HG02885 (cell line): ENCODE results near the gene HIF1A.
"Not testable (repeated sequence)": the region's sequence is repeated elsewhere in the genome, so short reads cannot be mapped to it uniquely, and the experiment has no call there.

Experiments
- ATAC-seq: cut with Tn5 transposase; IDR thresholded peaks from one replicate; pipeline ENCODE4 v1.9.1; 2021; ENCODE audit warnings: mild to moderate bottlenecking; ENCODE audit not compliant: unreplicated experiment, poor library complexity

Gene HIF1A

DNA sequence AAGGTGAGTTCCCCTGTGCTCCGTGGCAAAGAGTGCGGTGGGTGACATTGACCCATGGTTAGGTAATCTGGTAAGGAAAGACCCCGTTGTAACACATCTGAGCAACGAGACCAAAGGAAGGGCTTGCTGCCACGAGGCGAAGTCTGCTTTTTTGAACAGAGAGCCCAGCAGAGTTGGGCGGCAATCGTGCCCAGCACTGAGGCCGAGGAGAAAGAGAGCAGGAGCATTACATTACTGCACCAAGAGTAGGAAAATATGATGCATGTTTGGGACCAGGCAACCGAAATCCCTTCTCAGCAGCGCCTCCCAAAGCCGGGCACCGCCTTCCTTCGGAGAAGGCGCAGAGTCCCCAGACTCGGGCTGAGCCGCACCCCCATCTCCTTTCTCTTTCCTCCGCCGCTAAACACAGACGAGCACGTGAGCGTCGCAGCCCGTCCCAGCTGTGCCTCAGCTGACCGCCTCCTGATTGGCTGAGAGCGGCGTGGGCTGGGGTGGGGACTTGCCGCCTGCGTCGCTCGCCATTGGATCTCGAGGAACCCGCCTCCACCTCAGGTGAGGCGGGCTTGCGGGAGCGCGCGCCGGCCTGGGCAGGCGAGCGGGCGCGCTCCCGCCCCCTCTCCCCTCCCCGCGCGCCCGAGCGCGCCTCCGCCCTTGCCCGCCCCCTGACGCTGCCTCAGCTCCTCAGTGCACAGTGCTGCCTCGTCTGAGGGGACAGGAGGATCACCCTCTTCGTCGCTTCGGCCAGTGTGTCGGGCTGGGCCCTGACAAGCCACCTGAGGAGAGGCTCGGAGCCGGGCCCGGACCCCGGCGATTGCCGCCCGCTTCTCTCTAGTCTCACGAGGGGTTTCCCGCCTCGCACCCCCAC lies at the start of gene HIF1A:
HIF1A (plus strand) TSS at position 684 of the 865 bp plus-strand sequence. CDS start 292 bp downstream, outside the sequence.
- peak; percentile 92 for ATAC-seq

- no peak for ATAC-seq
These were observed 48.8 kb upstream of the HIF1A start for GRCh38 chr14:61646366-61647116.

DNA sequence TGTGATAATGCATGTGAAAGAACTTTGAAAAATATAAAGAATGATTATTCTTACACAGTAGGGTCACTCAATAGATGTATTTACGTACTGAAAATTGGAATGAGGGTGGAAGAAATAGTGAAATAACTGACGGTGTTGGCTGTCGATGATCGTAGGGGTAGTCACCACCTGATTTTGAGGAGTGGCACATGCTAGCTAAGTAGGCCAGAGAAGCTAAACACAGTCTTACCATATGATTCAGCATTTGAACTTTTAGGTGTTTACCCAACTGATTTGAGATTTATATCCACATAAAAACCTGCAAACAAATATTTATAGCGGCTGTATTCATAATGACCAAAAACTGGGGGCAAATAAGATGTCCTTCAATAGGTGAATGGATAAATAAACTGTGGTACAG lies 47.6 kb upstream of the HIF1A start:
- no peak for ATAC-seq

DNA sequence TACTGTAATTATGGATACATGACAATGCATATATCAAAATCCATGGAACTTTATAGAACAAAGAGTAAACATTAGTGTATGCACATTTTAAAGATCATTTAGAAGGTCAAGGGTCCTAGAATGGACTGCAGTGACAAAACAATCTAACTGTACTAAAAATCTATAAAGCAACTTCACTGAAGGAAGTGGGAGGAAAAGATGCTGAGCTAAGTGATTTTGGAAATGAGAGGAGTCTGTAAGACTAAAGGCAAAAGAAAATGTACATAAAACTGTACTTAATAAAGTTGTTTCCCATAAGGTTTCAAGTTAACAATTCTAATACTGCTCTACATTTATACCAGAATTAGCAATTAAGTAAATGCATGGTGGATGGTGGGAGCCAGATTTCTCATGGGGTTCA lies 46.9 kb upstream of the HIF1A start:
- ATAC-seq, result no peak

DNA sequence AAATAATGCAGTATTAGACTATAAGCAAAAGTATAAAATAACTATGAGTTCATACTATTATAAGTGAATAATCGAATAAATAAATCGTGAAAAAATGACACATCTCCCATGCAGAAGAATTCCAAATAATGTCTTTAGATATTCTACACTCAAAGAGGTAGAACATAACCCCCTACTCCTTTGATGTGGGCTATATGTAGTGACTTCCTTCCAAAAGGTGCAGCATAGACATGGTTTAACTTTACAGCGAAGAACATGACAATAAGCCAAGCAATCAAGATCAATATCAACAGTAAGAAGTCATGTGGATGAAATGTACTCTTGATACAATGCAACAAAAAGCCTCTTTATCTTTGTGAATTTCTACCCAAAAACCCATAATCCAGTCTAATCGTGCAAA lies 46.0 kb upstream of the HIF1A start:
- ATAC-seq, result no peak

- no peak for ATAC-seq
These were observed 44.0 kb upstream of the HIF1A start for GRCh38 chr14:61651355-61651754.

DNA sequence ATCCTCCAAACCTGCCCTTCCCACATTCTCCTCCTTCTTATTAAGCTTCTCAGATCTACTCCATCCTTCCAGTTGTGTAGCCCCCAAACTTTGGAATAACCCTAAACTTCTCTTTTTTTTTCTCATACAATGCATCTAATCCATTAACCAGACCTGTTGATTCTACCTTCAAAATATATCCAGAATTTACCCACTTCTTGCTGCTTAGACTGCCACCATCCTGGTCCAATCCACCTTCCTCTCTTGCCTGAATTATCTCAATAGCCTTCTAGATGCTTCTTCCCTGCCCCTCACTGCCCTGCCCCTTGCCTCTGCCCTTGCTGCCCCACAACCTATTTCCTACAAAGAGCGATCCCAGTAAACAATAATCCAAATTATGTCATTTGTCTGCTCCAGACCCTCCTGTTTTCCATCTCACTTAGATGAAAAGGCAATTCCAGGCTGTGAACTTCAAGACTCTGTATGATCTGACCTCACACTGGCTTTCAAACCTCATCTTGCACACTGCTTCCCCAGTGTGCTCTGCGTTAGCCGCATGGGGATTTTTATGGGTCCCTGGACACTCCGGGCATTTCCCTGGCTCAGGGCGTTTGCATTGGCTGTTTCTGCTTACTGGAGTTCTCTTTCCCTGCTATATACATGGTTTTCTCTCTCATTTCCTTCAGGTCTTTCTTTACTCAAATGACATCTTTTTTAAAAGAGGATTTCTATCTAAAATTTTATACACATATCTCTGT lies 42.6 kb upstream of the HIF1A start:
- peak; percentile 48 for ATAC-seq

GRCh38 chr14:61653507-61653906 lies 41.8 kb upstream of the HIF1A start:
- ATAC-seq, result no peak

DNA sequence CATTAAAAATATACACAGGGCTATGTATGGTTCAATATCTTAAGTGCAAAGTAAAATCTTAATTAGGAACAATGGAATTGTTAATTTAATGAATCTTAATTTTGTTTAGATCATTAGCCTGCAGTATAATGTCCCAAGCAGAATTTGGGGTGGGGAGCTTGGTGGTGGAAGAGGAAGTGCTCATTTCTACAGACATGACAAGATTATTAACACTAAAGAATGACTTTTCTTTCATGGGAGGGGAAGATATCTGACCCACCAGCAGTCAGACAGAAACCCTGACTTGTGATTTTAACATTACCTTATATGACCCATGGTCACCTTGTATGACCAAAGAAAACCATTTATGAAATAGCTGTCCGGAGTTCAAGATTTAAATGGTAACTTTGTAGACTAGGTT lies 41.3 kb upstream of the HIF1A start:
- no peak for ATAC-seq

DNA sequence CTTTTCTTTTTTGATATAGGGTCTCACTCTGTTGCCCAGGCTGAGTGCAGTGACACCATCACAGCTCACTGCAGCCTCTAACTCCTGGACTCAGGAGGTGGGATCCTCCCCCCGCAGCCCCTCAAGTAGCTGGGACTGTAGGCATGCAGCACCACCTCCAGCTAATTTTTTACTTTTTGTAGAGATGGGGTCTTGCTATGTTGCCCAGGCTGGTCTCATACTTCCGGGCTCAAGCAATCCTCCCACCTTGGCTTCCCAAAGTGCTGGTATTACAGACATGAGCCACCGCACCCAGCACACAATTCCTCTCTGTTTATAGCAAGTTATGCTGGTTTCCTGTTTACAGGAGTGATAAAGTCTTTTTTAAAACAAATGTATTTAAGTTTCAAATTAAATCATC lies 39.5 kb upstream of the HIF1A start:
- no peak for ATAC-seq

DNA sequence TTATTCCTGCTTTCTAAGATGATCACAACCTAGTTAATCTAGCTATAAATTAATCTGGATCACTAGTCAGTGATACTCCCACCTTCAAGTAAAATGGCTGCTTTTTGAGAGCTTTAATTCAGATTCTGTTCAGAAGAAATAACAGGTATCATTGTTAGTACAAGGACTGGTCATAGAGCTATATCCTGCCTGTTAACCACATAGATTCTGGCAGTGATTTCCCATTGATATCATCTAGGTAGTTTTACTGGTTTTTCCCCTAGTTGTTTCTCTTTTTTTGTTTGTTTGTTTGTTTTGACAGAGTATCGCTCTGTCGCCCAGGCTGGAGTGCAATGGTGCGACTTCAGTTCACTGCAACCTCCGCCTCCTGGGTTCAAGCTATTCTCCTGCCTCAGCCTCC lies 39.0 kb upstream of the HIF1A start:
- no peak for ATAC-seq

DNA sequence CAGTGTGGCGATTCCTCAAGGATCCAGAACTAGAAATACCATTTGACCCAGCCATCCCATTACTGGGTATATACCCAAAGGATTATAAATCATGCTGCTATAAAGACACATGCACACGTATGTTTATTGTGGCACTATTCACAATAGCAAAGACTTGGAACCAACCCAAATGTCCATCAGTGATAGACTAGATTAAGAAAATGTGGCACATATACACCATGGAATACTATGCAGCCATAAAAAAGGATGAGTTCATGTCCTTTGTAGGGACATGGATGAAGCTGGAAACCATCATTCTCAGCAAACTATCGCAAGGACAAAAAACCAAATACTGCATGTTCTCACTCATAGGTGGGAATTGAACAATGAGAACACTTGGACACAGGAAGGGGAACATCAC lies 37.2 kb upstream of the HIF1A start:
- ATAC-seq, result not testable (repeated sequence)

GRCh38 chr14:61659582-61659981 lies 35.7 kb upstream of the HIF1A start:
- no peak for ATAC-seq

- ATAC-seq, result peak; percentile 40
These were observed 33.6 kb upstream of the HIF1A start for GRCh38 chr14:61661471-61662400.

GRCh38 chr14:61662437-61663311 lies 32.6 kb upstream of the HIF1A start:
- peak; percentile 80 for ATAC-seq

GRCh38 chr14:61663312-61663979 lies 31.9 kb upstream of the HIF1A start:
- ATAC-seq, result peak; percentile 20

- no peak for ATAC-seq
These were observed 27.0 kb upstream of the HIF1A start for GRCh38 chr14:61668282-61668681.

GRCh38 chr14:61670576-61670975 lies 24.7 kb upstream of the HIF1A start:
- ATAC-seq, result no peak
